A549 (cell line): ENCODE data around the gene SOHLH2. TPM values are rescaled to one million over a fixed set of nuclear protein-coding genes. Genes with fewer than 3 reads are reported as not detected.

Experiments used
- ATAC-seq, 2 experiments: fragments of 200-7000 bp in 1 of 2; fragments of >200 bp in 1 of 2; cut with Nextera tagmentation in 1 of 2; cut with Tn5 transposase in 1 of 2; 3 replicates each; pipeline versions ENCODE4 v1.8.0 to v1.9.1; 2018 to 2020; ENCODE audit warnings: mild to moderate bottlenecking in 1 of 2, moderate library complexity in 1 of 2
- CTCF ChIA-PET: fragments of 300-600 bp; sonication (Branson Sonifier 250); formaldehyde crosslinking; extraction: SDS; loops from one replicate; lab custom pipeline; 2021; ENCODE audit warnings: antibody characterized with exemption, inconsistent platforms; lab: Yijun Ruan, JAX
- POLR2A ChIA-PET: fragments of 350-600 bp; formaldehyde crosslinking; extraction: SDS; loops from one replicate; lab custom pipeline; 2021; ENCODE audit warnings: antibody characterized with exemption, inconsistent platforms; lab: Yijun Ruan, JAX
- DNase-seq, 2 experiments: peaks; one replicate each; pipeline versions ENCODE4 v3.0.0 to v3.0.0-alpha.2; 2011 to 2016; ENCODE audit warnings: low read depth in 1 of 2, low spot score in 1 of 2
- FAIRE-seq: peaks from 2 replicates; lab custom pipeline; 2011; peaks lifted over from hg19 to GRCh38; lab: Jason Lieb, UNC
- H3K27ac ChIP-seq, 2 experiments: fragments of >200 bp; sonication (Bioruptor Twin); formaldehyde crosslinking; 3 replicates each; pipeline ENCODE4 v1.5.1; 2016 to 2017
- H3K4me1 ChIP-seq: fragments of >200 bp; sonication (Bioruptor Twin); formaldehyde crosslinking; 3 replicates; pipeline ENCODE4 v1.6.1; 2016
- H3K4me2 ChIP-seq: fragments of >200 bp; sonication (Bioruptor Twin); formaldehyde crosslinking; 3 replicates; pipeline ENCODE4 v1.6.1; 2016
- H3K4me3 ChIP-seq: fragments of >200 bp; sonication (Bioruptor Twin); formaldehyde crosslinking; 3 replicates; pipeline ENCODE4 v1.5.1; 2016
- H3K9me3 ChIP-seq: fragments of >200 bp; sonication (Bioruptor Twin); formaldehyde crosslinking; 3 replicates; pipeline ENCODE4 v1.6.1; 2016
- BCL3 ChIP-seq: fragments of >200 bp; sonication (Bioruptor Twin); formaldehyde crosslinking; IDR thresholded peaks from 3 replicates; pipeline ENCODE4 v1.6.1; 2016
- CBX2 ChIP-seq: fragments of 200-600 bp; sonication (generic); IDR thresholded peaks from 2 replicates; pipeline ENCODE4 v1.6.1; 2016; ENCODE audit warnings: low read depth, mild to moderate bottlenecking, borderline replicate concordance
- CBX8 ChIP-seq: fragments of 200-600 bp; sonication (generic); IDR thresholded peaks from 2 replicates; pipeline ENCODE4 v1.6.1; 2016
- CHD2 ChIP-seq: fragments of 150-350 bp; IDR thresholded peaks from 2 replicates; pipeline ENCODE4 v1.6.1; 2014; ENCODE audit warnings: low read length; ENCODE audit not compliant: partially characterized antibody
- EP300 ChIP-seq, 2 experiments: fragments of >200 bp; sonication (Bioruptor Twin); formaldehyde crosslinking; IDR thresholded peaks; 2 replicates in 1 of 2; 3 replicates in 1 of 2; pipeline ENCODE4 v1.6.1; 2016 to 2017
- ESRRA ChIP-seq: fragments of 150-350 bp; IDR thresholded peaks from 2 replicates; pipeline ENCODE4 v1.6.1; 2014; ENCODE audit warnings: mild to moderate bottlenecking, low read length, borderline replicate concordance
- GATA3 ChIP-seq: IDR thresholded peaks from 2 replicates; pipeline ENCODE4 v1.6.1; 2012; ENCODE audit warnings: borderline replicate concordance
- HDAC2 ChIP-seq: fragments of 200-600 bp; sonication (generic); IDR thresholded peaks from 2 replicates; pipeline ENCODE4 v1.6.1; 2016
- HES2 ChIP-seq: fragments of >200 bp; sonication (Bioruptor Twin); formaldehyde crosslinking; IDR thresholded peaks from 2 replicates; pipeline ENCODE4 v1.6.1; 2016
- HOXB13 ChIP-seq: fragments of 250-450 bp; sonication (Bioruptor Pico); IDR thresholded peaks from 2 replicates; pipeline ENCODE4 v1.5.0; 2020; ENCODE audit warnings: low read depth, mild to moderate bottlenecking, moderate library complexity
- NFE2L2 ChIP-seq: fragments of 150-350 bp; conservative IDR thresholded peaks from 2 replicates; pipeline ENCODE4 v1.6.1; 2014; ENCODE audit warnings: low read length
- PHF8 ChIP-seq: fragments of 200-600 bp; sonication (generic); IDR thresholded peaks from 2 replicates; pipeline ENCODE4 v1.6.1; 2016; ENCODE audit warnings: low read depth, mild to moderate bottlenecking, antibody characterized with exemption, moderate library complexity, borderline replicate concordance
- RAD21 ChIP-seq, 2 experiments: fragments of >200 bp in 1 of 2; sonication (Bioruptor Twin) in 1 of 2; formaldehyde crosslinking in 1 of 2; IDR thresholded peaks in 1 of 2; conservative IDR thresholded peaks in 1 of 2; 2 replicates in 1 of 2; 3 replicates in 1 of 2; pipeline ENCODE4 v1.6.1; 2012 to 2018; ENCODE audit warnings: inconsistent platforms in 1 of 2
- SMC3 ChIP-seq: fragments of >200 bp; sonication (Bioruptor Twin); formaldehyde crosslinking; IDR thresholded peaks from 3 replicates; pipeline ENCODE4 v1.6.1; 2018; ENCODE audit warnings: inconsistent platforms
- TFCP2L1 ChIP-seq: fragments of 250-450 bp; sonication (Bioruptor Pico); IDR thresholded peaks from 2 replicates; pipeline ENCODE4 v1.5.0; 2021; ENCODE audit warnings: mild to moderate bottlenecking
- TP53 ChIP-seq: fragments of 250-450 bp; sonication (Bioruptor Pico); IDR thresholded peaks from 2 replicates; pipeline ENCODE4 v1.5.0; 2021; ENCODE audit warnings: mild to moderate bottlenecking, moderate library complexity
- ZC3H11A ChIP-seq: fragments of 450-650 bp; IDR thresholded peaks from 2 replicates; pipeline ENCODE4 v1.6.1; 2014; ENCODE audit warnings: antibody characterized with exemption, mild to moderate bottlenecking
- ZSCAN20 ChIP-seq: fragments of 250-450 bp; sonication (Bioruptor Pico); IDR thresholded peaks from 2 replicates; pipeline ENCODE4 v1.8.0; 2022; ENCODE audit warnings: mild to moderate bottlenecking, moderate library complexity
- WGBS: methylation state at CpG from one replicate; pipeline ENCODE4 v1.1.6; 2017; ENCODE audit errors: missing lambda C conversion rate; 5-methylcytosine and 5-hydroxymethylcytosine counted together
- polyA plus RNA-seq, 4 experiments: library from polyadenylated mRNA; depleted of rRNA in 3 of 4; stranded (reverse); fragments of >200 nt; fragmentation: RNase III in 1 of 4; extraction: RNeasy Plus Mini Kit Qiagen cat#74134 plus additional on column Dnase treatment in 1 of 4; gene quantifications; 2 replicates in 3 of 4; 3 replicates in 1 of 4; pipeline ENCODE4 v1.2.3, GENCODE V29; 2011 to 2017
- TF ChIP-seq, protein P1 (sequence below): fragments of 200-600 bp; sonication (generic); IDR thresholded peaks from 2 replicates; pipeline ENCODE4 v1.6.1; 2016; ENCODE audit warnings: antibody characterized with exemption, mild to moderate bottlenecking, moderate library complexity
- TF ChIP-seq, protein P2 (sequence below): IDR thresholded peaks from 2 replicates; pipeline ENCODE4 v1.6.1; 2012

The SOHLH2 gene
- polyA plus RNA-seq, 2 of the 4 experiments (the other 2 are of a cell fraction): 0.14 TPM; not detected in 1

- FAIRE-seq: no peak
- Histone ChIP-seq H3K4me3 (no peak overlapping the region), H3K27ac (no peak overlapping the region), H3K9me3 (no peaks in the 10 kb centered on the region), H3K4me1 (no peaks in the 10 kb centered on the region), H3K4me2 (no peak overlapping the region)
- WGBS: 0% methylated on average over 4 of the region's 4 CpGs
- CTCF ChIA-PET: no interaction called here
- POLR2A ChIA-PET: no interaction called here
- TF ChIP-seq EP300 (IDR thresholded peaks at IDR 0.05): no peak
- TF ChIP-seq TP53 (CRISPR knock-in tag): no peak
- TF ChIP-seq RAD21 (conservative IDR thresholded peaks at IDR 0.05 in 1 of 2, IDR thresholded peaks at IDR 0.05 in 1 of 2): no peak
- no peak for ATAC-seq
- no peak for DNase-seq
Observed at GRCh38 chr13:36158611-36159010, 55.7 kb downstream of the SOHLH2 start.

- Histone ChIP-seq H3K4me1 (no peaks in the 10 kb centered on the region), H3K27ac (no peak overlapping the region), H3K4me3 (no peak overlapping the region), H3K9me3 (no peaks in the 10 kb centered on the region), H3K4me2 (no peak overlapping the region)
- POLR2A ChIA-PET: no interaction called here
- no peak for FAIRE-seq
- no peak for DNase-seq
- CTCF ChIA-PET: interaction anchor here (0.8 kb wide), 1 partner anchor 118 kb away, joined by 3 read pairs; no protein-coding TSS in a partner anchor
- TF ChIP-seq, protein P1, sequence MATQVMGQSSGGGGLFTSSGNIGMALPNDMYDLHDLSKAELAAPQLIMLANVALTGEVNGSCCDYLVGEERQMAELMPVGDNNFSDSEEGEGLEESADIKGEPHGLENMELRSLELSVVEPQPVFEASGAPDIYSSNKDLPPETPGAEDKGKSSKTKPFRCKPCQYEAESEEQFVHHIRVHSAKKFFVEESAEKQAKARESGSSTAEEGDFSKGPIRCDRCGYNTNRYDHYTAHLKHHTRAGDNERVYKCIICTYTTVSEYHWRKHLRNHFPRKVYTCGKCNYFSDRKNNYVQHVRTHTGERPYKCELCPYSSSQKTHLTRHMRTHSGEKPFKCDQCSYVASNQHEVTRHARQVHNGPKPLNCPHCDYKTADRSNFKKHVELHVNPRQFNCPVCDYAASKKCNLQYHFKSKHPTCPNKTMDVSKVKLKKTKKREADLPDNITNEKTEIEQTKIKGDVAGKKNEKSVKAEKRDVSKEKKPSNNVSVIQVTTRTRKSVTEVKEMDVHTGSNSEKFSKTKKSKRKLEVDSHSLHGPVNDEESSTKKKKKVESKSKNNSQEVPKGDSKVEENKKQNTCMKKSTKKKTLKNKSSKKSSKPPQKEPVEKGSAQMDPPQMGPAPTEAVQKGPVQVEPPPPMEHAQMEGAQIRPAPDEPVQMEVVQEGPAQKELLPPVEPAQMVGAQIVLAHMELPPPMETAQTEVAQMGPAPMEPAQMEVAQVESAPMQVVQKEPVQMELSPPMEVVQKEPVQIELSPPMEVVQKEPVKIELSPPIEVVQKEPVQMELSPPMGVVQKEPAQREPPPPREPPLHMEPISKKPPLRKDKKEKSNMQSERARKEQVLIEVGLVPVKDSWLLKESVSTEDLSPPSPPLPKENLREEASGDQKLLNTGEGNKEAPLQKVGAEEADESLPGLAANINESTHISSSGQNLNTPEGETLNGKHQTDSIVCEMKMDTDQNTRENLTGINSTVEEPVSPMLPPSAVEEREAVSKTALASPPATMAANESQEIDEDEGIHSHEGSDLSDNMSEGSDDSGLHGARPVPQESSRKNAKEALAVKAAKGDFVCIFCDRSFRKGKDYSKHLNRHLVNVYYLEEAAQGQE: no peak
- TF ChIP-seq PHF8: no peak
- TF ChIP-seq HES2: no peak
- WGBS: 0% methylated on average over 1 of the region's 1 CpG
- ATAC-seq: no peak
Observed at GRCh38 chr13:36157480-36157879, 56.9 kb downstream of the SOHLH2 start.

- ChIA-PET CTCF (no interaction called here), POLR2A (no interaction called here)
- H3K4me2 ChIP-seq: no peak overlapping the region
- 60% methylated on average over 15 of the region's 35 CpGs for WGBS
- no peak for DNase-seq
- TF ChIP-seq ESRRA: no peak
- TF ChIP-seq, protein P2, sequence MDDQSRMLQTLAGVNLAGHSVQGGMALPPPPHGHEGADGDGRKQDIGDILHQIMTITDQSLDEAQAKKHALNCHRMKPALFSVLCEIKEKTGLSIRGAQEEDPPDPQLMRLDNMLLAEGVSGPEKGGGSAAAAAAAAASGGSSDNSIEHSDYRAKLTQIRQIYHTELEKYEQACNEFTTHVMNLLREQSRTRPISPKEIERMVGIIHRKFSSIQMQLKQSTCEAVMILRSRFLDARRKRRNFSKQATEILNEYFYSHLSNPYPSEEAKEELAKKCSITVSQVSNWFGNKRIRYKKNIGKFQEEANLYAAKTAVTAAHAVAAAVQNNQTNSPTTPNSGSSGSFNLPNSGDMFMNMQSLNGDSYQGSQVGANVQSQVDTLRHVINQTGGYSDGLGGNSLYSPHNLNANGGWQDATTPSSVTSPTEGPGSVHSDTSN: no peak
- TF ChIP-seq HOXB13 (CRISPR knock-in tag): no peak
- no peak for TF ChIP-seq NFE2L2
- TF ChIP-seq TFCP2L1 (CRISPR knock-in tag): no peak
- TF ChIP-seq CBX2: no peak
- no peak for TF ChIP-seq BCL3
- no peak for TF ChIP-seq CBX8
- no peak for TF ChIP-seq CHD2
- no peak for TF ChIP-seq SMC3
- TF ChIP-seq ZSCAN20 (CRISPR knock-in tag): no peak
- no peak for TF ChIP-seq ZC3H11A
- TF ChIP-seq HDAC2: no peak
- TF ChIP-seq GATA3: no peak
- no peaks in the 10 kb centered on the region for H3K9me3 ChIP-seq
- H3K4me1 ChIP-seq: no peaks in the 10 kb centered on the region
- no peak for FAIRE-seq
- no peak overlapping the region for H3K4me3 ChIP-seq
- ATAC-seq: no peak
- no peak overlapping the region for H3K27ac ChIP-seq
Observed at GRCh38 chr13:36154567-36155291, 59.6 kb downstream of the SOHLH2 start.
